ENCODE results near the gene PDGFC. TPM values are rescaled to one million over a fixed set of nuclear protein-coding genes. Genes with fewer than 3 reads are reported as not detected.

The PDGFC gene
- total and polyA plus RNA-seq, 12 donors, result 2.1 to 18.2 (median 14.8) TPM

DNA sequence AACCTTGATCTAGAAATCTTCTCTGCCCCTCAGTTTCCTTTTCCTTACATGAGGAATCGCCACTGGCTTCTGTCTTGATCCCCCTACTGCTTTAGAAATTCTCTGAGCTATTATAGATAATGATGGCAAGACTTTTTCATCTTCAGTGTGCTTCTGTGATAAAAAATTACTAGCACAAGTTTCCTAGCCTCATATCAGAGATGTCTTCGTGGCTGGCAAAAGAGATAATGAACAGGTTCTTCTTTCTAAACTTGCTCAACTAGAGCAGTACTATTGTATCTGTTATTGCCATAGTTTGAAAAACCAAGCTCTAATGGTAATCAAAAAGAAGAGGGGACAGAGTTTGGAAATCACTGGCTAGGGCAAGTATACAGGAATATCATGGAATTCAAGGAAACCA, 4.1 kb upstream of the PDGFC start:
- Histone ChIP-seq H3K9me3 (no peaks in the 10 kb centered on the region), H3K36me3 (no peaks in the 10 kb centered on the region), H3K4me1 (peaks cover 0 to 15% (median 6%) of the 10 kb centered on the region in 9 donors), H3K4me3 (no peak overlapping the region), H3K27ac (no peak overlapping the region), H3K27me3 (peaks cover 0 to 7% (median 0%) of the 10 kb centered on the region in 7 donors)
- intact Hi-C loops (cut with DNase I), result loop anchor here in 5 of 10 donors (10.0 kb wide), 2 partner anchors 69 to 501 kb away; no protein-coding TSS in a partner anchor
- WGBS, 2 donors, result 82 to 84% methylated on average over 2 of the region's 2 CpGs
- DNase-seq (no peak), ATAC-seq (no peak)
- TF ChIP-seq, protein P1, sequence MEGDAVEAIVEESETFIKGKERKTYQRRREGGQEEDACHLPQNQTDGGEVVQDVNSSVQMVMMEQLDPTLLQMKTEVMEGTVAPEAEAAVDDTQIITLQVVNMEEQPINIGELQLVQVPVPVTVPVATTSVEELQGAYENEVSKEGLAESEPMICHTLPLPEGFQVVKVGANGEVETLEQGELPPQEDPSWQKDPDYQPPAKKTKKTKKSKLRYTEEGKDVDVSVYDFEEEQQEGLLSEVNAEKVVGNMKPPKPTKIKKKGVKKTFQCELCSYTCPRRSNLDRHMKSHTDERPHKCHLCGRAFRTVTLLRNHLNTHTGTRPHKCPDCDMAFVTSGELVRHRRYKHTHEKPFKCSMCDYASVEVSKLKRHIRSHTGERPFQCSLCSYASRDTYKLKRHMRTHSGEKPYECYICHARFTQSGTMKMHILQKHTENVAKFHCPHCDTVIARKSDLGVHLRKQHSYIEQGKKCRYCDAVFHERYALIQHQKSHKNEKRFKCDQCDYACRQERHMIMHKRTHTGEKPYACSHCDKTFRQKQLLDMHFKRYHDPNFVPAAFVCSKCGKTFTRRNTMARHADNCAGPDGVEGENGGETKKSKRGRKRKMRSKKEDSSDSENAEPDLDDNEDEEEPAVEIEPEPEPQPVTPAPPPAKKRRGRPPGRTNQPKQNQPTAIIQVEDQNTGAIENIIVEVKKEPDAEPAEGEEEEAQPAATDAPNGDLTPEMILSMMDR (IDR thresholded peaks at IDR 0.05), result no peak

DNA sequence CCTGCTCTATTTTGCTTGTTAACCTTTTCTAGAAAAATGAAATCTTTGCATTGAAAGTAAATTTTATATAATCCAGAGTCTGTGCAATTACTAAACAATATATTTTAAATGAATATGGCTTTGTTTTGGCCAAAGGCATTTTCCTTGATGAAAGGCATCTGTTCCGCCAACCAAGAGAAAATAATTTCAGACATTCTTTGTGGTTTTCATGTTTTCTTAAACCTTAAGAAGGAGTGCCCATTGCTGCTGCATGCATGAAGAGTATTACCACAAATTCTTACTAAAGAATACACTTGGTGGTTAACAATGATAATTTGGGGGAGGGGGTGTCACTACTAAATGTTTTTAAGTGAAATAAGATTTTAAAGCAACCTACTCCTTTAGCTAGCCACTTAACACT, 2.7 kb upstream of the PDGFC start:
- H3K9me3 ChIP-seq, result no peaks in the 10 kb centered on the region
- intact Hi-C loops (cut with DNase I), result loop anchor here in 6 of 10 donors (5.0 to 10.0 kb wide), 5 partner anchors 68 to 499 kb away; no protein-coding TSS in a partner anchor
- ATAC-seq (no peak), DNase-seq (no peak)
- no peak overlapping the region for H3K27ac ChIP-seq
- TF ChIP-seq, protein P1 (IDR thresholded peaks at IDR 0.05), result no peak
- no peaks in the 10 kb centered on the region for H3K36me3 ChIP-seq
- 97 to 100% methylated on average over 1 of the region's 1 CpG for WGBS, 2 donors
- H3K27me3 ChIP-seq, result peaks cover 0 to 7% (median 0%) of the 10 kb centered on the region in 7 donors
- H3K4me3 ChIP-seq, result no peak overlapping the region
- peaks cover 0 to 28% (median 8%) of the 10 kb centered on the region in 9 donors for H3K4me1 ChIP-seq

DNA sequence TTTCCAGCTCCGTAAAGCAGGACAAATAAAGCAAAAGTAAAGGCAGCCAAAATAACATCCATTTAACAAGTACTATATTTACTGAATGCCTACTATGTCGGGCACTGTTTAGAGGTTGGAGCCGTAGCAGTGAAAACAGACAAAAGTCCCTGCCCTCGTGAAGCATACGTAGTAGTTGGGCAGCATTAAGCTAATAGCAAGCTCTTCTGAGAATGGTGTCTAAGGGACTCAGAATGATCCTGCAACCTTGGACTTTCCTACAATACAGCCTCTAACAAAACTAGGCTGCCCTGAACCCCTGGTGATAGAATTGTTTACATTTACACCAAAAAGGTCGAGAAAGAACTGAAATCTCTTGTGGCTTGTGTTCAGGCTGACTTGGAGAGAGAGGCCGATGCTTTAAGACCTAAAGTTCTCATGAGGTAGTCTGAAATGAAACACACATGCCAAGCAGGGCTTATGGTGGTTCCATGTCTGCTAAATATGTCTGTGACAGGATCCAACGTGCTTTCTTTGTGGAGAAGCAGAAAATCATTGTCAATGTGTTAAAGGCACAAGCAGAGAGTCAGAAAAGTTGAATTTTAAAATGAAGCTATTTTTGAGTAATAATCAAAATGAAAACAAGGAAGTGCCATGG, 898 bp upstream of the PDGFC start:
- Histone ChIP-seq H3K4me3 (peak overlapping the region; percentile 36 to 86 (median 78)), H3K27ac (peak overlapping the region in 9 of 10 donors; percentile 58 to 90 (median 88)), H3K36me3 (no peaks in the 10 kb centered on the region), H3K9me3 (no peaks in the 10 kb centered on the region), H3K27me3 (peaks cover 0 to 7% (median 0%) of the 10 kb centered on the region in 7 donors), H3K4me1 (peaks cover 0 to 46% (median 22%) of the 10 kb centered on the region in 9 donors)
- 12 to 14% methylated on average over 8 of the region's 8 CpGs for WGBS, 2 donors
- ATAC-seq (peak in 1 of 8 donors; percentile 7), DNase-seq (no peak)
- TF ChIP-seq, protein P1 (IDR thresholded peaks at IDR 0.05), result no peak
- intact Hi-C loops (cut with DNase I), result loop anchor here in 6 of 10 donors (5.0 to 10.0 kb wide), 5 partner anchors 70 to 498 kb away; no protein-coding TSS in a partner anchor

DNA sequence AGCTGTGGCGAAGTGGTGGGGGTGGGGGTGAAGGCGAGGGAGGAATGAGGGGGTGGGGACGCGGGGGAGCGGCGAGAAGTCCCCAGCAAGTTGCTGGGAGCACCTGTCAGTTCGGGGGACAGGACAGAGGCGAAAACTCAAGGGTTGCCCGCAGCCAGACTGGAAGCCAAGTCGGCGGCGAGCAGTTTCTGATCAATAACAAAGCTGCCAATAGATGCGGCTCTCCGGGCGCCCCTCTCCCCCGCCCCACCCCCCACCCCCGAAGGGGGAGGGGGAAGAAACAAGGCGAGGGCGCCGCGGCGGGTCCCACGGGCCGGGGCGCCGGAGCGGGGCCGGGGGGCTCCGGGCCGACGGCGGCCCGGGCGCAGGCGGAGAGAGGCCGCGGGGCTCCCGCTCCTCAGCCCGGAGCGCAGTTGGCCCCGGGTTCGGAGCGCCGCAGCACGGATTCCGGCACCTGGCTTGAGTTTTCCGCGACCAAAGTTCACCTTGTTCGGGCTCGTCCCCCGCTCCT, 379 bp downstream of the PDGFC start:
- peak; percentile 6 to 52 (median 23) for ATAC-seq
- DNase-seq, result peak in 1 of 2 donors; percentile 23
- H3K36me3 ChIP-seq, result no peaks in the 10 kb centered on the region
- 0 to 1% methylated on average over 42 to 51 of the region's 51 CpGs for WGBS, 2 donors
- intact Hi-C loops (cut with DNase I), result loop anchor here in 6 of 10 donors (5.0 to 10.0 kb wide), 5 partner anchors 71 to 496 kb away; no protein-coding TSS in a partner anchor
- TF ChIP-seq, protein P1 (IDR thresholded peaks at IDR 0.05), result no peak
- H3K4me1 ChIP-seq, result peaks cover 0 to 56% (median 27%) of the 10 kb centered on the region in 9 donors
- H3K4me3 ChIP-seq, result peak overlapping the region; percentile 36 to 86 (median 78)
- peak overlapping the region; percentile 58 to 90 (median 88) for H3K27ac ChIP-seq
- H3K27me3 ChIP-seq, result peaks cover 0 to 7% (median 0%) of the 10 kb centered on the region in 7 donors
- H3K9me3 ChIP-seq, result no peaks in the 10 kb centered on the region
